Measurements from ENCODE around the gene CEP89. TPM values are rescaled to one million over a fixed set of nuclear protein-coding genes. Genes with fewer than 3 reads are reported as not detected.

CEP89 gene
- polyA plus RNA-seq, 1 donor (not counting 4 experiments of a cell fraction or from before 2014, with no cell fraction given): 11.2 TPM

- TF ChIP-seq CTCF (optimal IDR thresholded peaks at IDR 0.05 in 1 of 3, IDR thresholded peaks at IDR 0.05 in 1 of 3, conservative IDR thresholded peaks at IDR 0.05 in 1 of 3; ENCODE audit: extremely low read depth in 1 of 3, insufficient read depth in 2 of 3, low read length in 3 of 3): no peak
- no peak for TF ChIP-seq EZH2 (IDR thresholded peaks at IDR 0.05; ENCODE audit: low read length)
- Histone ChIP-seq H3K4me1 (ENCODE audit: control insufficient read depth, extremely low read depth, insufficient read depth, low read length) (no peaks in the 10 kb centered on the region), H3K9ac (ENCODE audit: control insufficient read depth, extremely low read depth, insufficient read depth, low read length) (no peak overlapping the region), H3K4me3 (ENCODE audit: control insufficient read depth in 2 of 3, extremely low read depth in 1 of 3, insufficient read depth in 2 of 3, low read depth in 1 of 3, low read length in 3 of 3) (no peak overlapping the region), H3K27me3 (ENCODE audit: control insufficient read depth, extremely low read depth, insufficient read depth, low read length) (no peaks in the 10 kb centered on the region), H3K79me2 (ENCODE audit: control insufficient read depth, insufficient read depth, low read length) (no peaks in the 10 kb centered on the region), H4K20me1 (ENCODE audit: control insufficient read depth, extremely low read depth, insufficient read depth, low read length) (no peaks in the 10 kb centered on the region), H3K4me2 (ENCODE audit: control insufficient read depth, extremely low read depth, insufficient read depth, low read depth, low read length) (no peak overlapping the region), H2AFZ (ENCODE audit: control insufficient read depth, low read length) (no peak overlapping the region), H3K9me3 (ENCODE audit: control insufficient read depth, low read depth, low read length) (no peaks in the 10 kb centered on the region), H3K36me3 (ENCODE audit: control insufficient read depth in 2 of 2, extremely low read depth in 1 of 2, insufficient read depth in 2 of 2, low read length in 2 of 2) (peaks cover 0 to 2% of the 10 kb centered on the region in 2 experiments), H3K27ac (ENCODE audit: control insufficient read depth, insufficient read depth, low read length) (no peak overlapping the region), H3K9me1 (ENCODE audit: control insufficient read depth, extremely low read depth, insufficient read depth, low read length) (no peaks in the 10 kb centered on the region)
- dilution Hi-C loops (cut with MboI; ENCODE audit: extremely low pct_ligation_motif_present, low sequenced_read_pairs): loop anchor here (25.0 kb wide), 1 partner anchor 90 kb away; no protein-coding TSS in a partner anchor
- DNase-seq (ENCODE audit: low read depth, low spot score) (no peak), FAIRE-seq (no peak)
These were observed 94.3 kb downstream of the CEP89 start for GRCh38 chr19:32877323-32877912.

GRCh38 chr19:32876919-32877285 lies 94.9 kb downstream of the CEP89 start:
- no peak for FAIRE-seq
- Histone ChIP-seq H3K9ac (ENCODE audit: control insufficient read depth, extremely low read depth, insufficient read depth, low read length) (no peak overlapping the region), H3K27ac (ENCODE audit: control insufficient read depth, insufficient read depth, low read length) (no peak overlapping the region), H3K27me3 (ENCODE audit: control insufficient read depth, extremely low read depth, insufficient read depth, low read length) (no peaks in the 10 kb centered on the region), H3K9me3 (ENCODE audit: control insufficient read depth, low read depth, low read length) (no peaks in the 10 kb centered on the region), H4K20me1 (ENCODE audit: control insufficient read depth, extremely low read depth, insufficient read depth, low read length) (no peaks in the 10 kb centered on the region), H3K9me1 (ENCODE audit: control insufficient read depth, extremely low read depth, insufficient read depth, low read length) (no peaks in the 10 kb centered on the region), H3K4me1 (ENCODE audit: control insufficient read depth, extremely low read depth, insufficient read depth, low read length) (no peaks in the 10 kb centered on the region), H2AFZ (ENCODE audit: control insufficient read depth, low read length) (no peak overlapping the region), H3K79me2 (ENCODE audit: control insufficient read depth, insufficient read depth, low read length) (no peaks in the 10 kb centered on the region), H3K36me3 (ENCODE audit: control insufficient read depth in 2 of 2, extremely low read depth in 1 of 2, insufficient read depth in 2 of 2, low read length in 2 of 2) (peaks cover 0 to 2% of the 10 kb centered on the region in 2 experiments), H3K4me2 (ENCODE audit: control insufficient read depth, extremely low read depth, insufficient read depth, low read depth, low read length) (no peak overlapping the region), H3K4me3 (ENCODE audit: control insufficient read depth in 2 of 3, extremely low read depth in 1 of 3, insufficient read depth in 2 of 3, low read depth in 1 of 3, low read length in 3 of 3) (no peak overlapping the region)
- dilution Hi-C loops (cut with MboI; ENCODE audit: extremely low pct_ligation_motif_present, low sequenced_read_pairs): loop anchor here (25.0 kb wide), 1 partner anchor 90 kb away; no protein-coding TSS in a partner anchor
- TF ChIP-seq EZH2 (IDR thresholded peaks at IDR 0.05; ENCODE audit: low read length) (no peak), CTCF (optimal IDR thresholded peaks at IDR 0.05 in 1 of 3, IDR thresholded peaks at IDR 0.05 in 1 of 3, conservative IDR thresholded peaks at IDR 0.05 in 1 of 3; ENCODE audit: extremely low read depth in 1 of 3, insufficient read depth in 2 of 3, low read length in 3 of 3) (no peak)
- DNase-seq (ENCODE audit: low read depth, low spot score): no peak
